Stimulated activated CD4-positive, alpha-beta T cell treated with anti-CD3 and anti-CD28 coated beads, Interleukin-12 subunit alpha, Interleukin-12 subunit beta, amount 100 ng/mL, for 24 hours (primary cell): ENCODE measurements around the gene VPS13D.
"Not testable (repeated sequence)": the region's sequence is repeated elsewhere in the genome, so short reads cannot be mapped to it uniquely, and the experiment has no call there.

Experiments used
- DNase-seq, 2 experiments: peaks; one replicate each; pipeline ENCODE4 v3.0.0-alpha.2; 2020; ENCODE audit warnings: low read depth in 2 of 2

The VPS13D gene

GRCh38 chr1:12371053-12371452 lies 141.2 kb downstream of the VPS13D start:
- DNase-seq, result no peak

GRCh38 chr1:12372180-12372579 lies 142.3 kb downstream of the VPS13D start:
- DNase-seq, result no peak

GRCh38 chr1:12372761-12373160 lies 142.9 kb downstream of the VPS13D start:
- no peak for DNase-seq

DNA sequence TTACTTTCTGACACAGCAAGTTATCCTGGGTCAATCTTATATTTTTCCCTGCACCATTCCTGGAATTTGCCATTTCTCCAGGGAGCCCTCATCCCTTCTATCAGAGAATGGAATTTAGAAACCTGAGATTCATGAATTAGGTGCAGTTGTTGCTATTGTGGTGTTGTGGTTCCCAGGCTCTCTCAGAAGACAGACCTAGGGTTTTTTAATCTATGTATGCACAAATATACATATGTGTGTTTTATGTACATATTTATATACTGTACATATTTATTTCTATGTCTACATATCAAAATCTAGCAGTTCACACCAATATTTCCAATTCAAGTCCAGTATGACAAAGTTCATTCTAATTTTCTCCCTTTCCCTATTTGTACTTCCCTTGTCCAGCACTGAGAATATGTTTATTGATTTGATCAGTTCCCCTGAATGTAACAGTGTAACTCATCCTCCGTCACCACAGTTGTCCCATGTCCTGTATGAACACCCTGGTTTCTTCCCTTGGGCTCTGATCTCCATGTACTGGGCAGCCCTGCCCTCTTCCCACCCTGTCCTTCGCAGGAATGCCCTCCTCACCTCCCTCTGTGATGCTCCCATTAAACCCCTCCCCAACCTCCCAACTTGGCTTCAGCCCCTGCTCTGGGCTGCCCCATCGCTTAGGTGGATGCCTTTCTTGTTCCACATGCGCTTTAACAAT lies 145.5 kb downstream of the VPS13D start:
- no peak for DNase-seq

DNA sequence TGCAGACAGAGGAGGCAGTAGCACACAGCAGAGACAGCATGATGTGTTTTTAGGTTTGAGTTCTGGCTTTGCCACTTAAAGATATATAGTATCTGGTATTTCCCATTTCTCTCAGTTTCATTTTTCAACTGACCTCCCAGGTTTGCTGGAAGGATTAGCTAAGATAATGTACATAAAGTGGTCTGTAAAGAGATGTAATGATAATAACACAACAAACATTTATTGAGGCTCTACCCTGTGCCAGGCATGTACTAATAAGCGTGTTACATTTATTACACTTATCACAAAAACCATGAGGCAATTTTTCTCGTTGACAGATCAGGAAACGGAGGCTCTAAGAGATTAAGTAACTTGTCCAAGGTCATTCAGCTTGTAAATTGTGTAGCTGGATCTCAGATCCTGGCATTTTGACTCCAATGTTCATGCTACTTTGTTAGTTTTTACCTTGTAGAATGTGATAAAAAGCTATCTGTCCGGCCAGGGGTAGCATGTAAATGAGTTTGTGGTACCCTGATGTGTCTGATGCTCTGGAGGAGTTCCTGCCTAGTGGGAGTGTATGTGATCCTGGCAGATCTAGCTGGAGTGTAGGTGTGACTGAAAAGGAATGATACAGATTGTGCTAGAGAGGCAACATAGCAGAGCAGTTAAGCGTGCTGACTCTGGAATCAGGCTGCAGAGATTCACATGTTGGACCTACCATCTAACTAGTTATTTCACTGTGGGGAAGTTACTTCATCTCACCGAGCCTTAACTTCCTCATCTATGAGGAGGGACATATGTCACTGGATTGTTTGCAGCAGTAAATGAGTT lies 146.6 kb downstream of the VPS13D start:
- no peak for DNase-seq

DNA sequence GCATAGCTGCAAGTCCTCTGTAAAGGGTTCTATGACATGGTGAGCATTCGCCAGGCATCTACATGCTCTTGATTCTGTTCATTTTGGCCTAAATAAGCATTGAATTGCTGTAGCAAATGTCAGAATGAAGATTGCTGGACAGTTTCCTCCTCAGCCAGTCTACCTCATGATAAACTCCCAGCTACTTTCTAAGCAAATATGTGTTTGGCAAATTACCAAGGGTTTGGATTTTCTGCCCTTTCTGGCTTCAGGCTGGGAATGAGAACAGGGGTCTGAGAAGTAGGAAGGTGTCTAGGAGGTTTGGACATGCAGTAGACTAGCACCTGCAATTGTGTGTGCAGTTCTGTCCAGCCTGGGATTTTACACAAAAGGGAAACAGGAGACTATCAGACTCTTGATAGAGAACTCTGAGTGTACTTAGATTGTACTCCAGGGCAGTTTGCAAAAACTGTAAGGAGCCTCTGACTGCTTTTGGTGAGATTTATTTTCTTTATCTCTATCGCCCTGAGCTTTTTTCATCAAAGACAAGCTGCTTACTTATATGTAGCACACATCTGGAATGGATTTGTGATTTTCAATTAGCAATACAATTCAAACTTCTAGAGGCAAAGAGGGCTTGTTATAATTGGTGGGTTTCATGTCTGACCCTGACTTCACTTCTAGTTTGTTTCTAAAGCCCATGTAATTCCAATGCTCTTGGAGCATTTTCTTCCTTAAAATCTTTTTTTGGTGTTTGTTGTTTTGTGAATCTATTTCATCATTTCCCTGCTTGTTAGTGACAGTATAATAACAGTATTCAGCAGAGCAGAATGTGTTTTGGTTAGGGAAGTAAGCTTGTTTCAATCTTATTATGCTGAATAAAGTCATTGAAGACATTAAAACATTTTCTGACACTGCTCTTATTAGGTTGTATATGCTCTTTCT lies 150.8 kb downstream of the VPS13D start:
- no peak for DNase-seq

DNA sequence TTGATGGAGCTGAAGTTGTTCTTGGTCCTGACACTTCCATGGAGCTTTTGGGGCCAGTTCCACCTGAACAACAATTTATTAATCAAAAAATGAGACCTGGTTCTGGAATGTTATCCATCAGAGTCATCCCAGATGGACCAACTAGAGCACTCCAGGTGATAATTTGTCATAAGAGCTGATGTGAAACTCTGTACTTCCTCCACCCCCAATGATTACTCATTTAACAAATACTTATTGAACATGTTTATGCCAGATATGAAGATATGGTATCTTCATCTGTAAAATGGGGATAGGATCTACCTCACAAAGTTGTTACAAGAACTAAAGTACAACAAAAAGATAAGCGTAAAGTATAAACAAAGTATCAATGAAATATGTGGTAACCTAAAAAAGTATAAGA lies 153.2 kb downstream of the VPS13D start:
- DNase-seq, result no peak

DNA sequence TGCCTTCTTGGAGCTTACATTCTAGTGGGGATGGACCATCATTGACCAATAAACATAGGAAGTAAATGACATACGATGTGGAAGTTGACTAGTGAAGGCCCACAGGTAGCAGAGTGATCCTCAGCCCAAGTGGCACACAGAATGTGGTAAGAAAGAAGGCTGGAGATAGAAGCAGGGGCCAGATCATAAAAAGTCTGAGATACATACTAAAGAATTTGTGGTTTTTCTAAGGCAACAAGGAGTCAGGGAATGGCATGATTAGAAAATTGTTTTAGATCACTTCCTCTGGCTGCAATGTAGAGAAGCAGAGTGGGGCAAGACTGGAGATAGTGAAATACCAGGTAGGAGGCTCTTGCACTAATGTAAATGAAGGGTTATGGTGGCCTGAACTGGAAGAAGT lies 154.0 kb downstream of the VPS13D start:
- DNase-seq, result no peak

GRCh38 chr1:12384836-12385456 lies 155.1 kb downstream of the VPS13D start:
- DNase-seq, result no peak

GRCh38 chr1:12386130-12386529 lies 156.3 kb downstream of the VPS13D start:
- DNase-seq, result no peak

DNA sequence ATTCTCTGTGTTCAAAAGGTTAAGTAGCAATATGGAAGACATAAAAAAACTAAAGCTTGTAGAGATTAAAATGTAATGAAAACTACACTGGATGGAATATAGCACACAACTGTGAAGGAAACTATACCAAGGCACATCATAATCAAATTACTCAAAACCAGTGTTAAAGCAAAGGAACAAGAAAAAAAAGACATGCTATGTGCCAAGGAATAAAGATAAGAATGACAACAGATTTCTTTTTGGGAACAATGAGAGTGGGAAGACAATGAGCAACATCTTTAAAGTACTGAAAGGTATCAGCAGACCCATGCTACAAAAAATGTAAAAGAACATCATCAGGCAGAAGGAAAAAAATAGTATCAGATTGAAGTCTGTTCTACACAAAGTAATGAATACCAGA lies 157.8 kb downstream of the VPS13D start:
- no peak for DNase-seq

DNA sequence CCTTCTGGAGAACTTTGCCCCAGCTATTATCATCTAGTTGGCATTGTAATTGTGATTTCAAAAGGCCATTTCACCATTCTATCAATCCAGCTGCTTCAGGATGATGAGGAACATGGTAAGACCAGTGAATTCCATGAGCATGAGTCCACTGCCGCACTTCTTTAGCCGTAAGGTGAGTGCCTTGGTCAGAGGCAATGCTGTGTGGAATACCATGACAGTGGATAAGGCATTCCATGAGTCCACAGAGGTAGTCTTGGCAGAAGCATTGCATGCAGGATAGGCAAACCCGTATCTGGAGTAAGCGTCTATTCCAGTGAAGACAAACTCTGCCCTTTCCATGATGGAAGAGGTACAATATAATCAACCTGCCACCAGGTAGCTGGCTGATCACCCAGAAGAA lies 160.5 kb downstream of the VPS13D start:
- not testable (repeated sequence) for DNase-seq

- DNase-seq, result no peak
These were observed 167.9 kb downstream of the VPS13D start for GRCh38 chr1:12397462-12398450.

DNA sequence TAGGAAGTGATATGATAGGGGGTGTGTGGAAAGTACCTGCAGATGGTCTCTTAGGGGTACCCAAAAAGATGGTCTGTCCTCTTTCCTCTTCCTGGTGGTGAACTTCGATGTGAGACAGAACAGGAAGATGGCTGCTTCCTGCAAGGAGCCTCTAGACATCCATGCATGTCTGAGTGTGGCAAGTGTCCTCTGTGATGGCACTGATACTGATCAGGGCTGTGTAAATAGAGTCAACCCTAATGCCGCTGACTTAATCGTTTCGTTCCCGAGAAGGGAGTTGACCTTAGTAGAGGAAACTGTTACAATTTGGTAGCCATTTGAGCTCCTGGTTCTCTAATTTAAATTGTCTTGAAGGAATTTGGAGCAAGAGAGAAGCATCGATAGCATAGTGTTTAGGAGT lies 168.6 kb downstream of the VPS13D start:
- no peak for DNase-seq

DNA sequence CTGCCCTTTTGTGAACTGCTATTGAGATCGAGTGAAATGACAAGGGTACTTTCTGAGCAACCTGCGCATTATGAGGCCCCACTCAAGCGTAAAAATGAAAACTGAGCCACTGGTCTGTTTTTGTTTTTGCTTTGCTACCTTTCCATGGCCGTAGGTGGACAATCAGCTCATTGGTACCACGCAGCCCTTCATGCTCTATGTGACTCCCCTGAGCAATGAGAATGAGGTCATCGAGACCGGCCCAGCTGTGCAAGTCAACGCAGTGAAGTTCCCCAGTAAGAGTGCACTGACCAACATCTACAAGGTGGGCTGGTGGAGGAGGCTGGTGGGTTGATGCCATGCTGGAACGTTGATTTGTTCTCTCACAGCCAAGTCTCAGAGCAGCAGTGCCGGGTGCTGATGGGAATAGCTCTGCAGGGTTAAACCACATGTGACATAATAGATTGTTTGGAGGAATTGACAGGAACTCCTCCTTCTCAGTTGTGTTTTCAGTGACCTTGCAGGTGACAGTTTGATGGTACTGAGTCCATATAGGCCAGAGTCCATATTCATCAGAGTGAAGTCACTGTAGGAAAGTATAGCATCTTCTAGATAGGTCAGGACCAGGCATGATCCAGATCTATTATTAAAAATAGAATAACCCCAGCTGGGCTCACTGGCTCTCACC lies 170.3 kb downstream of the VPS13D start:
- DNase-seq, result no peak

- no peak for DNase-seq
These were observed 172.4 kb downstream of the VPS13D start for GRCh38 chr1:12402159-12402673.

DNA sequence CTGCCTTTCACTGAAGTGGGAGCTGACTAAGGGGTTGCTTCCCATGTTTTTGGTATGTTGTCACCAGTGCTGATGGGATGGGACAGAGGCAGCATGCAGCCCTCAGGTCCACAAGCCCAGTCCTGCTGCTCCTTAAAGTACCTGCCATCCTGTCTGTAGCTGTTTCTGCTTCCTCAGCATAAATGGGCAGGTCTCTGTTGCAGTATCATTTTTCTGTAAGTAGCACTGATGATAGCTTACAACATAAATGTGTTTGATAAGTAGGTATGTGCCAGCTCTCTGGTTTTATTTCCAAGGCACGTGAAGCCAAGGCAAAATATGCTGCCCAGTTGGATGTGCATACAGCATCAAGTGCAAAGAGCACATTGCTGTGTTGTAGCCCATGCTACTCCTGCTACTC lies 173.0 kb downstream of the VPS13D start:
- no peak for DNase-seq

DNA sequence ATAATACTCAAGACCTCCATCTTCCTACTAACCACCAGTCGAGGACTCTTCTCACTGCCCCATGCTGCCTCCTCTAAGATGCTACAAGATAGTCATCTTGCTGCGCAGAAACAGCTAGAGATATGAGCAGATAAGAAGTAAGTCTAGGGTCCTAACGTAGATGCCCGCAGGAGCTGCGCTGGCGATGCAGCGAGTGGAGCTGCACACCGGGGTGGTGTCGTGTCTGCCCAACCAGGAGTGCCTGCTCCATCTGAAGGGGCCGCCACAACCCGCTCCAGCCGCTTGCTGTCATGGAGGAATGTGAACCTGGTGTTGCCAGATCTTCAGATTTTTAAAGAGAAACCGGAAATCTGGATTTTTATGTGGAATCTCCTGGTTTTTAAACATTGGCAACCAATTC lies 175.1 kb downstream of the VPS13D start:
- DNase-seq, result no peak

- DNase-seq, result no peak
These were observed 175.7 kb downstream of the VPS13D start for GRCh38 chr1:12405325-12406210.
